SK-N-SH treated with all-trans-retinoic acid at 6 μM for 48 hours (cell line): ENCODE data around the gene AFAP1.

Experiments
- ATAC-seq: fragments of 200-7000 bp; cut with Tn5 transposase; 3 replicates; pipeline ENCODE4 v1.9.1; 2020; ENCODE audit warnings: mild to moderate bottlenecking, moderate library complexity
- BACH2 ChIP-seq: fragments of 250-450 bp; sonication (Bioruptor Pico); IDR thresholded peaks from 2 replicates; pipeline ENCODE4 v1.9.0; 2021; ENCODE audit warnings: mild to moderate bottlenecking, borderline replicate concordance
- CREB5 ChIP-seq: fragments of 250-450 bp; sonication (Bioruptor Pico); IDR thresholded peaks from 2 replicates; pipeline ENCODE4 v1.5.1; 2020; ENCODE audit warnings: low read depth, mild to moderate bottlenecking, moderate library complexity
- CSDC2 ChIP-seq: fragments of 250-450 bp; sonication (Bioruptor Pico); IDR thresholded peaks from 2 replicates; pipeline ENCODE4 v1.5.0; 2020; ENCODE audit warnings: mild to moderate bottlenecking, moderate library complexity
- CSRNP3 ChIP-seq: fragments of 250-450 bp; sonication (Bioruptor Pico); IDR thresholded peaks from 2 replicates; pipeline ENCODE4 v1.5.1; 2021; ENCODE audit warnings: mild to moderate bottlenecking, moderate library complexity
- GLIS3 ChIP-seq: fragments of 250-450 bp; sonication (Bioruptor Pico); IDR thresholded peaks from 2 replicates; pipeline ENCODE4 v1.5.0; 2020; ENCODE audit warnings: mild to moderate bottlenecking, moderate library complexity
- ISL1 ChIP-seq: fragments of 250-450 bp; sonication (Bioruptor Pico); IDR thresholded peaks from 2 replicates; pipeline ENCODE4 v2.1.2; 2022; ENCODE audit warnings: mild to moderate bottlenecking, moderate library complexity
- OSR1 ChIP-seq: fragments of 250-450 bp; sonication (Bioruptor Pico); IDR thresholded peaks from 2 replicates; pipeline ENCODE4 v1.8.0; 2022; ENCODE audit warnings: moderate library complexity, mild to moderate bottlenecking, inconsistent platforms
- PATZ1 ChIP-seq: fragments of 250-450 bp; sonication (Bioruptor Pico); IDR thresholded peaks from 2 replicates; pipeline ENCODE4 v1.8.0; 2020; ENCODE audit warnings: mild to moderate bottlenecking, moderate library complexity, borderline replicate concordance
- PPARA ChIP-seq: fragments of 250-450 bp; sonication (Bioruptor Pico); IDR thresholded peaks from 2 replicates; pipeline ENCODE4 v1.5.0; 2020; ENCODE audit warnings: mild to moderate bottlenecking, borderline replicate concordance
- SNAI2 ChIP-seq: fragments of 250-450 bp; sonication (Bioruptor Pico); IDR thresholded peaks from 2 replicates; pipeline ENCODE4 v1.5.0; 2020; ENCODE audit warnings: mild to moderate bottlenecking, moderate library complexity
- TCF4 ChIP-seq: fragments of 250-450 bp; sonication (Bioruptor Pico); IDR thresholded peaks from 2 replicates; pipeline ENCODE4 v1.8.0; 2021; ENCODE audit warnings: mild to moderate bottlenecking, moderate library complexity, borderline replicate concordance
- ZC3H10 ChIP-seq: fragments of 250-450 bp; sonication (Bioruptor Pico); IDR thresholded peaks from 2 replicates; pipeline ENCODE4 v1.5.1; 2021; ENCODE audit warnings: mild to moderate bottlenecking, moderate library complexity
- ZFP3 ChIP-seq: fragments of 250-450 bp; sonication (Bioruptor Pico); IDR thresholded peaks from 2 replicates; pipeline ENCODE4 v1.5.0; 2020; ENCODE audit warnings: mild to moderate bottlenecking, moderate library complexity
- ZNF565 ChIP-seq: fragments of 450-650 bp; formaldehyde crosslinking; conservative IDR thresholded peaks from 2 replicates; pipeline ENCODE4 v1.5.0; 2020; ENCODE audit warnings: low read depth, mild to moderate bottlenecking, moderate library complexity
- ZNF70 ChIP-seq: fragments of 450-650 bp; formaldehyde crosslinking; IDR thresholded peaks from 2 replicates; pipeline ENCODE4 v1.5.0; 2020; ENCODE audit warnings: mild to moderate bottlenecking, moderate library complexity
- TF ChIP-seq, protein P1 (sequence below): fragments of 250-450 bp; sonication (Bioruptor Pico); IDR thresholded peaks from 2 replicates; pipeline ENCODE4 v1.5.0; 2020; ENCODE audit warnings: mild to moderate bottlenecking, moderate library complexity

Gene AFAP1

DNA sequence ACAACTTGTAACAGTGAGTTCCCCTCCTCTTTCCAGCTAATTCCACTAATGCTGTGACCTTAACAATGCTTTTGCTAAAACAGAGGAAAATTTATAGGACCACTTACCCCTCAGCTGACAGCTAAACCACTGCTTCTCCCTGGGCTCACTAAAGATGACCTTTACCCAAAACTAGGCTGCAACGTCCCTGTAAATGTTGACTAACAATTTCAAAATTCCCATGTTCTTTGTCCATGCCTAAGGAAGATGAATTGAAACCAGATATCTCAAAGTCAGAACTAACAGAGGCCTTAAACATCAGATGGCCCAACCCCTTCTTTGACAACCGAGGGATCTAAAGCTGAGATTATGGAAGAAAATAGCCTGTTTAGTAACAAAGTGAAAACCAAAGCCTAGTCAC lies 32.5 kb downstream of the AFAP1 start:
- no peak for ATAC-seq
- TF ChIP-seq, protein P1, sequence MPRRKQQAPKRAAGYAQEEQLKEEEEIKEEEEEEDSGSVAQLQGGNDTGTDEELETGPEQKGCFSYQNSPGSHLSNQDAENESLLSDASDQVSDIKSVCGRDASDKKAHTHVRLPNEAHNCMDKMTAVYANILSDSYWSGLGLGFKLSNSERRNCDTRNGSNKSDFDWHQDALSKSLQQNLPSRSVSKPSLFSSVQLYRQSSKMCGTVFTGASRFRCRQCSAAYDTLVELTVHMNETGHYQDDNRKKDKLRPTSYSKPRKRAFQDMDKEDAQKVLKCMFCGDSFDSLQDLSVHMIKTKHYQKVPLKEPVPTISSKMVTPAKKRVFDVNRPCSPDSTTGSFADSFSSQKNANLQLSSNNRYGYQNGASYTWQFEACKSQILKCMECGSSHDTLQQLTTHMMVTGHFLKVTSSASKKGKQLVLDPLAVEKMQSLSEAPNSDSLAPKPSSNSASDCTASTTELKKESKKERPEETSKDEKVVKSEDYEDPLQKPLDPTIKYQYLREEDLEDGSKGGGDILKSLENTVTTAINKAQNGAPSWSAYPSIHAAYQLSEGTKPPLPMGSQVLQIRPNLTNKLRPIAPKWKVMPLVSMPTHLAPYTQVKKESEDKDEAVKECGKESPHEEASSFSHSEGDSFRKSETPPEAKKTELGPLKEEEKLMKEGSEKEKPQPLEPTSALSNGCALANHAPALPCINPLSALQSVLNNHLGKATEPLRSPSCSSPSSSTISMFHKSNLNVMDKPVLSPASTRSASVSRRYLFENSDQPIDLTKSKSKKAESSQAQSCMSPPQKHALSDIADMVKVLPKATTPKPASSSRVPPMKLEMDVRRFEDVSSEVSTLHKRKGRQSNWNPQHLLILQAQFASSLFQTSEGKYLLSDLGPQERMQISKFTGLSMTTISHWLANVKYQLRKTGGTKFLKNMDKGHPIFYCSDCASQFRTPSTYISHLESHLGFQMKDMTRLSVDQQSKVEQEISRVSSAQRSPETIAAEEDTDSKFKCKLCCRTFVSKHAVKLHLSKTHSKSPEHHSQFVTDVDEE: no peak
- peak; percentile 82 for TF ChIP-seq ZNF70 (CRISPR knock-in tag)

DNA sequence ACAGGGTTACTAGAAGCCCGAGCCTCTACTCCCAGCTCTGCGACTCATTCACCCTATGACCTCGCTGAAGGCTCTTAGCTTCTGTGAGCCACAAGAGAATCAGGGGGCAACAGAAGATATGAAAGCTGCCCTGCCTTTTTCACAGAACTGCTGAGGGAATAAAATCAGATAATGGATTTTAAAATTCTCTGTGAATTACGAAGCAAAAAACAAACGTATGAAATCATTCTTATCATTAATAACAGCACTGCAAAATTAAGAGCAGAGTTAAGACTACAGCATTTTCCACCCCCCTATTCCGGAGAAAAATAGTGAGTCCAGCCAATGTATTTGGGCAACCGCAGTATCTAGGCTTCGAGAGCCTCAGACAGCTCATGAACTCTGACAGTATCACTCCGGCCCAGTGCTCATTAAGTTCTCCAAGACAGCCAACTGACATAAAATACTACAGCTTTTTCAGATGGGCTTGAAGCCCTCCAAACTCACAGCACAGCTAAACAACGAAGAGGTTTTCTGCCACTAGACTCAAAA lies 33.4 kb downstream of the AFAP1 start:
- peak; percentile 9; the same call in 1 of the 3 replicates for ATAC-seq

GRCh38 chr4:7904952-7905915 lies 34.4 kb downstream of the AFAP1 start:
- TF ChIP-seq BACH2 (CRISPR knock-in tag): no peak
- no peak for TF ChIP-seq GLIS3 (CRISPR knock-in tag)
- TF ChIP-seq ZNF565: no peak
- TF ChIP-seq TCF4 (CRISPR knock-in tag): no peak

More for the DNA sequence above, 33.4 kb downstream of the AFAP1 start:
- no peak for TF ChIP-seq ZC3H10 (CRISPR knock-in tag)
- TF ChIP-seq ZNF70 (CRISPR knock-in tag): no peak
- no peak for TF ChIP-seq OSR1 (CRISPR knock-in tag)
- TF ChIP-seq PPARA (CRISPR knock-in tag): no peak
- TF ChIP-seq ISL1: peak; percentile 74

DNA sequence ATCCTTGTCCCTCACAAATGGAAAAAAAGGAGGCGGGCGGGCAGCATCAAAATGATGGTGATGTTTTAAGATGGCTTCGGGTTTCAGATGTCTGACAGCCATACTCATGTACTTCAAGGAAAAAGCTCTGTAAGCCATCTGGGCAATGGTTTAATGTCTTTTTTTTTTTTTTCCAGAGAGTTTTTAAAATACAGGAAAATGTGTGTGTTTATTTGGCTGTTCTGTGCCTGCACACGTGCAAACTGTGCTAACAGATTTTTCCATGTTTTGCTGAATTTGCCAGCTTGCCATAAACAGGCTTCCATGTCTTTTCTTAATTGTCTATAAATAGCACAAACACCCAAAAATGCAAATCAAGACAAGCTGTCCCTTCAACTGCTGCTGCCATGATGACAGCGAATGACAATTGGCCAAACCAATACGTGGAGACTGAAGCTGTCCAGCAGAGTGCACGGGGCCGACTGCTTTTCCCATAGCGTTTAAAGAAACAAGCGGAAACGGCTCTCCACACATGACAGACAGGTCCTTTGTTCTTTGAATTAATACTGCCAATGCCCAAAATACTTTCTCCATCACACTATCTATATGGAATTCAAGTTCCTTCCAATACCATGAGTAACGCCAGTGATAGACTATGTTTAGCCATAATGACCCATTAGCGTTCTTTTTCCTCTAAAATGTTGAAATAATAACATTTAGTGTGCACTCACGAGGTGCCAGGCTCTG lies 35.7 kb downstream of the AFAP1 start:
- ATAC-seq: peak; percentile 57
- TF ChIP-seq CREB5 (peak; percentile 97), ZFP3 (no peak), GLIS3 (CRISPR knock-in tag) (no peak), ISL1 (peak; percentile 99), CSRNP3 (CRISPR knock-in tag) (no peak; the same call in 1 of the 2 replicates), TCF4 (CRISPR knock-in tag) (peak; percentile 13; the same call in 1 of the 2 replicates), CSDC2 (CRISPR knock-in tag) (no peak), PATZ1 (no peak), ZC3H10 (CRISPR knock-in tag) (no peak)

More at GRCh38 chr4:7904952-7905915, 34.4 kb downstream of the AFAP1 start:
- peak; percentile 29 for ATAC-seq

GRCh38 chr4:7902826-7903225 lies 36.8 kb downstream of the AFAP1 start:
- ATAC-seq: no peak
- TF ChIP-seq CSDC2 (CRISPR knock-in tag): 0 out of 2 replicates have a peak, but pooled peaks have one; percentile 54
- TF ChIP-seq ZNF70 (CRISPR knock-in tag): no peak
- no peak for TF ChIP-seq SNAI2 (CRISPR knock-in tag)
